GM21619 (cell line): ENCODE data around the gene NFATC1.

Experiments
- ATAC-seq: cut with Tn5 transposase; IDR thresholded peaks from one replicate; pipeline ENCODE4 v1.9.1; 2021; ENCODE audit not compliant: unreplicated experiment

The NFATC1 gene

DNA sequence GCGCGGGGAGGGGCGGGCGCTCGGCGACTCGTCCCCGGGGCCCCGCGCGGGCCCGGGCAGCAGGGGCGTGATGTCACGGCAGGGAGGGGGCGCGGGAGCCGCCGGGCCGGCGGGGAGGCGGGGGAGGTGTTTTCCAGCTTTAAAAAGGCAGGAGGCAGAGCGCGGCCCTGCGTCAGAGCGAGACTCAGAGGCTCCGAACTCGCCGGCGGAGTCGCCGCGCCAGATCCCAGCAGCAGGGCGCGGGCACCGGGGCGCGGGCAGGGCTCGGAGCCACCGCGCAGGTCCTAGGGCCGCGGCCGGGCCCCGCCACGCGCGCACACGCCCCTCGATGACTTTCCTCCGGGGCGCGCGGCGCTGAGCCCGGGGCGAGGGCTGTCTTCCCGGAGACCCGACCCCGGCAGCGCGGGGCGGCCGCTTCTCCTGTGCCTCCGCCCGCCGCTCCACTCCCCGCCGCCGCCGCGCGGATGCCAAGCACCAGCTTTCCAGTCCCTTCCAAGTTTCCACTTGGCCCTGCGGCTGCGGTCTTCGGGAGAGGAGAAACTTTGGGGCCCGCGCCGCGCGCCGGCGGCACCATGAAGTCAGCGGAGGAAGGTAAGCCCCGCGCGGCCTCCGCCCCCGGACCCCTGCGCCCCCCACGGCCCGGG, at the start of gene NFATC1:
Gene NFATC1, plus strand, starts transcription at position 170 of the 644 bp plus-strand sequence. Its CDS starts 295 bp downstream, at position 465.
- ATAC-seq: no peak

DNA sequence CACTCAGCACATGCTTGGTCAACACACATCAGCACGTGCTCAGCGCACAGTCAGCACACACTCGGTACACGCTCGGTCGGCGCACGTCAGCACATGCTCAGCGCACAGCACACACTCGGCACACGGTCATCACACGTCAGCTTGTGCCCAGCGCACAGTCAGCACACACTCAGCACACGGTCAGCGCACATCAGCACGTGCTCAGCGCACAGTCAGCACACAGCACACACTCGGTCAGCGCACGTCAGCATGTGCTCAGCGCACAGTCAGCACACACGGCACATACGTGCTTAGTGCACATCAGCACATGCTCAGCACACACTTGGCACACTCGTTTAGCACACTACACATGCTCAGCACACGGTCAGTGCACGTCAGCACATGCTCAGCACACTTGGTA, 49.7 kb upstream of the NFATC1 start:
- no peak for ATAC-seq

DNA sequence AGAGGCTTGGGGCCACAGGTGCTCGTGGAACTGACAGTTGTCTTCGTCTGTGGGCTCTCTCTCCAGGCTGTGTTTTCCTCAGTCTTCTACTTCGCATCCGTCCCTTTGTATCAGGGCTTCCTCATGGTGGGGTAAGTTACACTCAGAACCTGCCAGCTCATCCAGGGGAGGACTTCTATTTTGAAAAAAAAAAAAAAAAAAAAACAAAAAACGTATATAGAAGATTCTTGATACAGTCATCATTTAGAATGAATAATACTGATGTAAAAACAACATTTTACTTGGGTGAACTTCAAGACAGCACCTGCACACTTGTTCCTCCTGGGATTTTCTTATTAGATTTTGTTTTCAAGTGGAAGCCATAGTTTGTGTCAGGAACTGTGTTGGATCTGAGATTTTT, 47.7 kb upstream of the NFATC1 start:
- ATAC-seq: no peak

DNA sequence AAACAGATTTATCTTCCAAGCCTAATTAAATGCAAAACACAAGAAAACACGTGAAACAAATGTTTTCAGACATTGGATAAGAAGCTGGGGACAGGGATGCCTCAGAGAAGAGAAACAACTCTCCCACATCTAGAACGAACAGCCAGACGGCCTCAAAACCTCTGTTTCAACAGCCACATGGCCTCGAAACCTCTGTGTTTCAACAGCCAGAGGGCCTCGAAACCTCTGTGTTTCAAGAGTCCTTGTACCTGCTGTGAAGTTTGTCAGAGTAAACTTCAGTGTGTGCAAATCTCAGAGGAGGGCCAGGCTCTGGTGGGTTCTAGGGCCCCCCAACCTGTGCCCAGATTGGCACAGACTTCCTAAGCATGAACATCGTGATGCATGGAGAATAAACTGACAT, 43.3 kb upstream of the NFATC1 start:
- ATAC-seq: no peak

DNA sequence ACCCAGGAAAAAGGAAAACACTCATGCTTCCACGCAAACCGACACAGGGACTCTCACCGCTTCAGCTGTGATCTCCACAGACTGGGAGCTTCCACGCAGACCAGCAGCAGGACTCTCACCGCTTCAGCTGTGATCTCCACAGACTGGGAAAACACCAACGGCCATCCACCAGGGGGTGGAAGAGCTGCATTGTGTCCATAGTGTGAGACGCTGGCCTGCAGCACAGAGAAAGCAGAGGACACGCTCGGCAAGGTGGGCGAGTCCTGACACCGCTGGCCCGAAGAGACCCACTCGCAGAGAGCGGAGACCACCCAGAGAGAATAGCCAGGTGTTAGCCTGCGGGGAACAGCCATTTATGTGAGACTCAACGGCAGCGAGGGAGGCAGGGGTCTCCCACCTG, 42.5 kb upstream of the NFATC1 start:
- ATAC-seq: no peak

DNA sequence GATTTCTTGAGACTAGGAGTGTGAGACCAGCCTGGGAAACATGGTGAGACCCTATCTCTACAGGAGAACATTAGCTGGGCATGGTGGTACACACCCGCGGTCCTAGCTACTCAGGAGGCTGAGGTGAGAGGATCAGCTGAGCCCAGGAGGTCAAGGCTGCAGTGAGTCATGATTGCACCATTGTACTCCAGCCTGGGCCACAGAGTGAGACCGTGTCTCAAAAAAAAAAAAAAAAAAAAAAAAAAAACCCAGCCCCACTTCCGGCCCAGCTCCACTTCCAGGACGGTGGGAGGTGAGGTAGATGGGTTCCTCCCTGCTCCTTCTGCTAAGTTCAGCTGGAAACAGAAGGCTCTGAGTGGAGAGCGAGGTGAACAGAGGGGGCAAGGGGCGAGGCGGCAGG, 41.4 kb upstream of the NFATC1 start:
- ATAC-seq: no peak

DNA sequence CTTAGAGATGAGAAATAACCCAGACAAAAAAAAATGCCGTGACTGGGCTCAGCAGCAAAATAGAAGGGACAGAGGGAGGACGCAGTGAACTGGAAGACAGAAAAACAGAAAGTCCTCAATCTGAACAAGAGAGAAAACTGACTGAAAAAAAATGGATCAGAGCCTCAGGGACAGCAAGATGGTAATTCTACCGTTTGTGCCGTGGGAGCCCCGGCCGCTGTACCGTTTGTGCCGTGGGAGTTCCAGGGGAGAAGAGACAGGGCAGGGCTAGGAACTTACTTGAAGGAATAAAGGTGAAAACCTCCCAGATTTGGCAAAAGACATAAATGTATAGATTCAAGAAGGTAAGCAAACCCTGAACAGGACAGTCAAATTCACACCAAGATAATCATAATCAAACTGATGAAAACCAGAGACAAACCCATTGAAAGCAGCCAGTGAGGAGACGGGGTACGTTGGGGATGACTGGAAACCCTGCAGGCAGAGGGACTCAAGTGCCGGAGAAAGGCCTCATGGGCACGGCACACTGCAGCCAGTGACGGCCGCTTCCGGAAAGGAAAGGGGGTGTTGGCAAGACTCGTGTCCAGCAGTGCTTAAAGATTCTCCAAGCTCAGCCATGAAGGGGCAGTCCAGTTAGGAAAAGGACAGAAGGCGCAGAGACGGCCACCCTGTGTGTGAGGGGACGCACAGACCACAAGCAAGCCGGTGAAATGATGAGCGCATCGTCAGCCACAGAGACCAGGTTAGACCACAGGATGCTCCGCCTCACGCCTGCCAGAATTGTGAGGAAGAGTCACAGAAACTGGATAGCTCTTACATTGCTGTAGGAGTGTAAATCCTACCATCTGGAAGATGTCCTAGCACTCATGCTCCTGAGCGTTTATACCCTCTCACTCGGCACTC, 40.0 kb upstream of the NFATC1 start:
- ATAC-seq: peak; percentile 36

DNA sequence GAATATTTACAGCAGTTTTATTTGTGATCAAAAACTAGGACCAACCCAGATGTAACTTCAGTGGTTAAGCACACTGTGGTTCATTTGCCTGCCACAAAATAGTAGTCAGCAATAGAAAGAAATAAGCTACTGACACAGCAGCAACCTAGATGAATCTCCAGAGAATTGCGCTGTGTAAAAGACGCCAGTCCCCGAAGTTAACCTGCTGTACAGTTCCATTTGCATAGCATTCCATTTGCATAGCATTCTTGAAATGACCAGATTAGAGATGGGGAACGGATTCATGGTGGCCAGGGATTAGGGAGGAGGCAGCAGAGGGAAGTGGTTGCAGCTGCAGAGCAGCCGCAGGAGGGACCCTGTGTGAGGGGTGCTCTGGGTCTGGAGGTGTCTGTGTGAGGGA, 39.3 kb upstream of the NFATC1 start:
- peak; percentile 95 for ATAC-seq

DNA sequence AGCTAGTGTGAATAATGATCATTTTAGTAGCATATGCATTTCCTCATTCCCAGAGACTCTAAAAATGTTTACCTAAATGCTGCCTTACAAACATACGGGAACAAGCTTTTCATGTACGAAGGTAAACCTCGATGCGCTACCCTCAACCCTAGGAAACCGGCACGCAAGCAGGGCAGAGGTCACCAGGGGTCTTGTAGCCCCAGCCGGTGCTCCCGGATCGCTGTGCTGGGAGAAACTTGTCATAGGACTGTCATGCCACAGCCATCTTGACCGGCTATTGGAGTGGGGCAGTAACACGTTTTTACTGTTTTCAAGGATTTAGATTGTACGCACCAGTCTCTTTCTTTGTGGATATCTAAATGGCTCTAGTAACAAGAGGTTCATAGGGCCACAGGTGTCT, 34.8 kb upstream of the NFATC1 start:
- ATAC-seq: no peak

DNA sequence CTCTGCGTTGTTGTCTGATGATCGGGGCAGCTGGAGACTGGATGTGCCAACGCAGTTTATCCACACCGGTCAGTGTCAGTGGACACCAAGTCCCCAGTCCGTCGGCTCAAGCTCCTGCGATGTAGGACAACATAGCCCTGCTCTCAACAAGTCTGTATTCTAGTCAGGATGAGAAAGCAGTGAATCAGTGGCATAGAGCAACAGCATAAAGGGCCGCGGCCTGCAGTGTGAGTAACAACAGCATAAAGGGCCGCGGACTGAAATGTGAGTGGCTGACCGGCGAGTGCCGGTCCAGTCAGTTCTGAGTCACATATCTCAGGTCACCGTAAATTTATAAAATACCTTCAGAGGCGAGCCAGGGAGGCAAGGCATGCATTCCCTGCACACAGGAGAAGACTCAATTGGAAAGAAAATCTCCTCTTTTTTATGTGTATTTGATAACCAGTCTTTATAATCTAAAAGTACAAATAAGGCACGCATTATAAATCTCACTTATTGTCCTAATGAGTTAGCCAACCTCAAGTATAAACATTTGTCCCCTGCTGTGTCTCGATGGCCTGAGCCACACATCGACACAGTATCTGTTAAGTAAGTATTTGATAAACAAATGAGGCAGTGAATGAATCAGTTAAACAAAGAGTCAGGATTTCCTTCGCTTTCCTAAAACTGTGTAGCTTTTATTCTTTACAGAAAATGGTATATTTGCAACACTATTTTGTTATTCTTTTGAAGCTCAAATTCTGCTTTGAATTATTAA, 33.8 kb upstream of the NFATC1 start:
- ATAC-seq: no peak

DNA sequence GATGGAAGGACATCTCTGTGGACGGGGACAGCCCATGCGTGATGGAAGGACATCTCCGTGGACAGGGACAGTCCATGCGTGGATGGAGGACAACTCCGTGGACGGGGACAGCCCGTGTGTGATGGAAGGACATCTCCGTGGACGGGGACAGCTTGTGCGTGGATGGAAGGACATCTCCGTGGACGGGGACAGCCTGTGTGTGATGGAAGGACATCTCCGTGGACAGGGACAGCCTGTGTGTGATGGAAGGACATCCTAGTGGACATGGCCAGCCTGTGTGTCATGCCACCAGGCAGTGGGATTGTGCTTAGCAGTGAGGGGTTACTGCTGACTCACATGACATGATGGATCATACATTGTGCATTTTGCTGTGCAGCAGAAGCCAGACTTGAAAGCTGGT, 30.0 kb upstream of the NFATC1 start:
- ATAC-seq: no peak

DNA sequence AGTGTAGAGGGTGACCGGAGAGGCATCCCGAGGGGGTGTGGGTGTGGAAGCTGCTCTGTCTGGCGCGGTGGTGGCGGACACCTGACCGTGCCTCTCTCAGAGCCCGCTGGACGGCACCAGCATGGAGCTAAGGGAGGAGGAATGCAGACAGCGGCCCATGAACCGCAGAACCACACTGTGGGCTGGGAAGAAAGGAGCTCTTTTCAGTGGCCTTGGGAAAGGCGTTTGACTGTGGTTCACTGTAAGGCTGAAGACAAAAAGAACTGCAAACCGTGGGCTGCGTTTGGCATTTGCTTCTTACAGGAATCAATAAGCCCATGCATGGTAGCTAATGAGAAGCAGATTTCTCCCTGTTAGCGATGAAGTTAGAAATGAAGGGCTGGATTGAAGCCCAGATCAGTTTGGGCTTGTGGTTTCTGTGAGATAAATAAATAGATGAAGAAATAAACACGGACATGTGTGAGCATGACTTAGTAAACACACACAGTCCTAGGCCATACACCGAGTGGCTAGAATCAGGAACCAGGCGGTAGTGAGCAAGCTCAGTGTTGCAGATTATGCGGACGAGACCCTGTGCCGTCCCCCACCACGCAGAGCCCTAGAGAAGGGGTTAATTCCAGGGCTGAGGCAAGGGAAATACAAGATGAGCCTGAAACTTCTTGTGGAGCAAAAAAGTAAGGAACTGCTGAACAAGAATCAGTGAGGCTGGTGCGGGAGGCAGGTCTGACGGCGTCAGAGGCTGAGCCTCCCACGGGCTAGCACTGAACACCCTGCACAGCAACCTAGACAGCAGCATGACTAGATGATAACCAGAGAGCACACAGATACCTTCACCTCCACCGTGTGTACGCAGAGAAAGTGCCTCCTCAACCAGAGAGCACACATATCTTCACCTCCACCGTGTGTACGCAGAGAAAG, 29.3 kb upstream of the NFATC1 start:
- ATAC-seq: no peak

DNA sequence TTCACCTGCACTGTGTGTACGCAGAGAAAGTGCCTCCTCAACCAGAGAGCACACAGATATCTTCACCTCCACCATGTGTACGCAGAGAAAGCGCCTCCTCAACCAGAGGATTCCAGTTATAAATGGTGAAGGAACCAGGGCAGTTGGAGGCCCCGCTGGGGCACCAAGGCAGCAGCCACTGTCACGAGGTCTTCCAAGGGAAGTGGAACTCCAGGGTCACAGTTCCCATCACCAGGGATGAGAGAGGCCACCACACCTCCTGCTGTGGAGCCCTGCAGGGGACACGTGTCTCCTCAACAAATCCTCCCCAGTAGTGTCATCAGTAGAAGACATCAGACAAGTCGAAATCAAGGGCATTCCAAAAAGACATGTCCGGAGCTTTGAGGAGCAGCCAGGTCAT, 28.2 kb upstream of the NFATC1 start:
- ATAC-seq: no peak

DNA sequence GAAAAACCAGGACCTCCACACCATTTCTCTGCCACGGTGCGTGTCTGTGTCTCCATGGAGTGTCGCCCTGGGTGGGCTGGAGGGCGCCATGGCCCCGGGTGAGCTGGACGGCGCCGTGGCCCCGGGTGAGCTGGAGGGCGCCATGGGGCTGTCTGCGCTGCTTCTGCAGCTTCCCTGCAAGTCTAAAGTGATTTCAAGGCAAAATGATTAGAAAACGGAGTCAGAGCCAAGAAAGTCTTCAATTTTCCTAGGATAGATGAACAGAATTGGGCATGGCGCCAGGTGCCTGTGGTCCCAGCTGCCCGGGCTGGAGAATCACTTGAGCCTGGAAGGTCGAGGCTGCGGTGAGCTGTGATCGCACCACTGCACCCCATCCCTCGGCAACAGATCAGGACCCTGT, 27.7 kb upstream of the NFATC1 start:
- ATAC-seq: no peak

DNA sequence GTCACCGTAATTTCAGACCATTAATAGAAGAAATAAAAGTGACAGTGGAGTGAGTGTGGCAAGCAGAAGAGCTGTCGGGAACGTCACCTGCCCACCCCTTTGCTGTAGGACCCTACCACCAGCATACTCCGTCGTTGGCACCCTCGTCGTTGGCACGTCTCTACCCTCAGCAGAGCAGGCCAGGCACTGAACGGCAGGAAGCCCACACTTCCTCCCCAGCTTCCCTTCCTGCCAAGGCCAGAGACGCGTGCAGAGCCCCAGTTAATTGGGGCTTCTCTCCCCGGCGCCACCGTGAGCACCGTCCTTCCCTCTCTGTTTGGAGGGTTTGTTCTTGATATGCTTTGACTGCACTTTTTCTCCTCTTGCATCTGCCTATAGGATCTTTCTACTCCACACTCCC, 27.0 kb upstream of the NFATC1 start:
- no peak for ATAC-seq

DNA sequence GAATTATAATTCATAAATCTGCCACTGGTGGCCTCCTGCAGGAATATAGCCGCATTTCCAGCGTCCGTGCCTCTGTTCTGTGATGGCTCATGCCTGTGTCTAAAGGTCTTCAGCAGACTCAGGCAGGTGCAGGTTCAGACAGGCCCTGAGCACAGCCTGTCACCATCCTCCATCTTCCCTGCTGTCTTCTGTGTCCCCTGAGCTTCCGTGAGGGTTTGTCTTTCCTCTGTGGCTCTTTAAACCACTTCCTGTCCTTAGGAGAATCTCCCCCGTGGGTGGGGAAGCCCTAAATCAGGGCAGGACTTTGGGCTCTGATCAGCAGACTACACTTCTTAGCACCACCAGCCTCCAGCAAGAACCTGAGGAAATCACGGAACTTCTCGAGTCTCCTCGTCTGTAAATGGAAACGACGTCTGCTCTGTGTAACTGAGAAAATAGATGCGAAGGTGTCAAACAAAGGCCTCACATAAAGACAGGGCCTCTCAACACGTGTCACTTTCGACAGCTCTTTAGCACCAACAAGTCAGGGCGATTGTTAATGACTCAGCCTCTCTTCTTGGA, 24.1 kb upstream of the NFATC1 start:
- no peak for ATAC-seq

DNA sequence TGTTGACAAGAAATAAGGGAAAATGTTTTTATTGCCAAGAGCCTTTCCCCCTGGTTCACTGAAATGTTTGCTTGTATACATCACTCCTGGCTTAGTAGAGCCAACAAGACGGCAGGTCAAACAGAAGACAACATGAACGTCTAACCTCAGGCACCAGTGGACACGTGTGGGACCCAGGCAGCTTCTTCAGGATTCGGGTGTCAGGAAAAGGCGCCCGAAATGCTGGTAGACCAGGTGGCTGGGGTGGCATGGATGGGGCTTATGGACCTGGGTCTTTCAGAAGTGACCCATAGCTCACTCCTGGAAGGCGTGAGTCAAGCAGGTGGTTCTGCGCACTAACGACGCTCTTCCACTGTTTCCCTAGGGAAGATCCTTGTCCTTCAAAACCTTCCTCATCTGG, 23.3 kb upstream of the NFATC1 start:
- no peak for ATAC-seq

DNA sequence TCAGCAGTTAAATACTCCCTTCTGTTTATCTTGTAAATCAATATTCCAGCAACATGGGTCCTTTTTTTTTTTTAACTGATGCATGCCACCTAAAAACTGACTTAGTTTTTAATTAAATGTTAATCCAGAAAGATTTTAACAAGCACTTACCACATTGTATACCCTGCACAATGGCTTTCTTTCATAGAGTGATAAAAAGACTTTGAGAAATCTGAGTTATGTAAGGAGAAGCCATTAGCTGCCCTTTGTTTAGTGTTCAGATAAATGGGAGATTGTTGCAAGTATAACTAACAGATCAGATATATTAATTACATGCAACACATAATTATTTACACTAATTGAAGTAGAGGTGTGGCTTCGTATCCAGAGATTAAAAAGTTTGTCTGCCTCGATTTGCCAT, 22.7 kb upstream of the NFATC1 start:
- ATAC-seq: no peak

DNA sequence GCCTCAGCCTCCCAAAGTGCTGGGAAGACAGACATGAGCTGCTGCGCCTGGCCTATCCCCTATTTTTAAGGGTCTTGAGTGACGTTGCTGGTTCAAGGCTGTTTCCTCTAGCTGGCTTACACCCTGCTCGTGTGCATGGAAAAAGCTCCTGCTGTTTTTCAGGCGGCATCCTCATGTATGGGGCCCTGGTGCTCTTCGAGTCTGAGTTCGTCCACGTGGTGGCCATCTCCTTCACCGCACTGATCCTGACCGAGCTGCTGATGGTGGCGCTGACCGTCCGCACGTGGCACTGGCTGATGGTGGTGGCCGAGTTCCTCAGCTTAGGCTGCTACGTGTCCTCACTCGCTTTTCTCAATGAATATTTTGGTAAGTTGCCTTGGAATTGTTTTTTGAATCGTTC, 22.0 kb upstream of the NFATC1 start:
- ATAC-seq: no peak

DNA sequence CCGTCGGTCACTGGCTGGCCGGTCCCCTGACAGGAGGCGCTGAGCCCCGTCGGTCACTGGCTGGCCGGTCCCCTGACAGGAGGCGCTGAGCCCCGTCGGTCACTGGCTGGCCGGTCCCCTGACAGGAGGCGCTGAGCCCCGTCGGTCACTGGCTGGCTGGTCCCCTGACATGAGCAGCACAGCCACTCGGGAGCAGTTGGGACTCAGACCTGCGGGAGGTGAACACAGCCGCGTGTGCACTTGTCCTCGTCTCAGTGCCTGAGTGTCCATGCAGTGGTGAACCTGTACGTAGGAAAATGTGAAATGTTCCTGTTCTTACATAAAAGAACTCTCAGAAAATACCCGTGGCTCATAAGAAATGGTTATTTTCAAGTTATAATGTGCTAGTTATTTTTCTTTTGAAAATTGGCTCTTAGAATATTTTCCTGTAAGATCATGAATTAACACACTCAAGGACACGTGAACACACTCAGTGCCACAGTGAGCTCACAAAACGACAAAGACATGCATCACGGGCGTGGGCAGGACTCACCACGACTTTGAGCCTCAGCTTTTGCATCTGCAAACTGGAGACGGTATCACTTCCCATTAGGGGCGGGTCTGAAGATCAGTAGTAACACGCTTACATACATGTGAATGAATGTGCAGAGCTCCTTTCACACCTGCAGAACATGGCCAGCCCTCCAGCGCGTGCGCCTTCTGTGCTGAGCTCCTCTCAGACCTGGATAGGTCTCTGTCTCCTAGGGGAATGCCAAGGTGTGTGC, 21.1 kb upstream of the NFATC1 start:
- ATAC-seq: peak; percentile 75
